Naive thymus-derived CD4-positive, alpha-beta T cell (primary cell): ENCODE measurements around the gene UPK3BL2. TPM values are rescaled to one million over a fixed set of nuclear protein-coding genes. Genes with fewer than 3 reads are reported as not detected.
A peak's percentile ranks its signal among the peaks of the same experiment; 100 is the strongest.
"Not testable (repeated sequence)": the region's sequence is repeated elsewhere in the genome, so short reads cannot be mapped to it uniquely, and the experiment has no call there.

ENCODE experiments used
- ATAC-seq: fragments of 150-1000 bp; cut with Tn5 transposase; 2 replicates; pipeline ENCODE4 v1.10.0; 2021; ENCODE audit warnings: mild to moderate bottlenecking, moderate library complexity
- CTCF ChIA-PET: fragments of 350-600 bp; sonication (Branson Sonifier 250); formaldehyde crosslinking; loops from one replicate; lab custom pipeline; 2021; ENCODE audit warnings: antibody characterized with exemption; lab: Charles Lee
- POLR2A ChIA-PET: fragments of 350-600 bp; sonication (Branson Sonifier 250); formaldehyde crosslinking; loops from one replicate; lab custom pipeline; 2021; ENCODE audit warnings: antibody characterized with exemption, inconsistent platforms; lab: Charles Lee
- DNase-seq, 9 donors: peaks; one replicate each; pipeline versions ENCODE4 v3.0.0 to v3.0.0-alpha.2; 2020 to 2022; ENCODE audit warnings: mixed read lengths in 1 of 9
- H3K27ac ChIP-seq: one replicate; pipeline ENCODE4 v1.7.0; 2013; ENCODE audit warnings: mild to moderate bottlenecking, low read depth, low read length, moderate library complexity
- H3K27me3 ChIP-seq, 2 donors: one replicate each; pipeline ENCODE4 v1.7.0; 2013; ENCODE audit warnings: low read length in 2 of 2, mild to moderate bottlenecking in 2 of 2, moderate library complexity in 2 of 2; ENCODE audit not compliant: control insufficient read depth in 2 of 2, insufficient read depth in 2 of 2
- H3K36me3 ChIP-seq, 3 experiments: 1 replicate in 2 of 3; 2 replicates in 1 of 3; pipeline ENCODE4 v1.7.0; 2013; ENCODE audit warnings: low read length in 3 of 3, mild to moderate bottlenecking in 3 of 3, moderate library complexity in 1 of 3; ENCODE audit not compliant: insufficient read depth in 3 of 3, control insufficient read depth in 2 of 3
- H3K4me1 ChIP-seq, 2 donors: one replicate each; pipeline ENCODE4 v1.7.0; 2013; ENCODE audit warnings: low read length in 2 of 2, mild to moderate bottlenecking in 2 of 2, moderate library complexity in 1 of 2; ENCODE audit not compliant: control insufficient read depth in 2 of 2, insufficient read depth in 2 of 2
- H3K4me3 ChIP-seq: 2 replicates; pipeline ENCODE4 v1.7.0; 2013; ENCODE audit warnings: mild to moderate bottlenecking, low read length
- H3K9me3 ChIP-seq, 3 experiments: 1 replicate in 2 of 3; 2 replicates in 1 of 3; pipeline ENCODE4 v1.7.0; 2013; ENCODE audit warnings: low read length in 3 of 3; ENCODE audit not compliant: control insufficient read depth in 2 of 3
- H3K27ac Mint-ChIP-seq, 9 donors: one replicate each; pipeline ENCODE4 v1.8.0; 2020 to 2022; ENCODE audit warnings: mixed read lengths in 9 of 9, mild to moderate bottlenecking in 8 of 9, moderate library complexity in 5 of 9, inconsistent platforms in 2 of 9
- H3K27me3 Mint-ChIP-seq, 5 donors: one replicate each; pipeline ENCODE4 v1.8.0; 2021 to 2022; ENCODE audit warnings: mixed read lengths in 5 of 5, mild to moderate bottlenecking in 1 of 5
- H3K36me3 Mint-ChIP-seq, 5 donors: one replicate each; pipeline ENCODE4 v1.8.0; 2020 to 2022; ENCODE audit warnings: mixed read lengths in 5 of 5, mild to moderate bottlenecking in 3 of 5, inconsistent platforms in 1 of 5
- H3K4me1 Mint-ChIP-seq, 7 donors: one replicate each; pipeline ENCODE4 v1.8.0; 2020 to 2022; ENCODE audit warnings: mixed read lengths in 7 of 7, mild to moderate bottlenecking in 3 of 7, inconsistent platforms in 1 of 7
- H3K4me3 Mint-ChIP-seq, 10 donors: one replicate each; pipeline ENCODE4 v1.8.0; 2020 to 2022; ENCODE audit warnings: mild to moderate bottlenecking in 10 of 10, mixed read lengths in 10 of 10, moderate library complexity in 6 of 10, inconsistent platforms in 2 of 10
- H3K9me3 Mint-ChIP-seq, 11 donors: one replicate each; pipeline ENCODE4 v1.8.0; 2020 to 2022; ENCODE audit warnings: mixed read lengths in 11 of 11, mild to moderate bottlenecking in 4 of 11, inconsistent platforms in 1 of 11, moderate library complexity in 1 of 11
- intact Hi-C, 2 donors: fragments of 100-400 bp; cut with micrococcal nuclease; formaldehyde crosslinking; loops; one replicate each; pipeline ENCODE4 v1.15.1; 2023
- polyA plus RNA-seq, 2 donors: library from polyadenylated mRNA; unstranded; fragments of 300-500 nt; fragmentation: Illumina TruSeq; gene quantifications; one replicate each; pipeline ENCODE4 v1.2.3, GENCODE V29; 2021
- total RNA-seq, 6 experiments: library from RNA in 5 of 6; stranded (reverse) in 5 of 6; gene quantifications; 1 replicate in 5 of 6; 2 replicates in 1 of 6; pipeline ENCODE4 v1.2.3 and lab custom pipeline; 2021 to 2026

UPK3BL2 gene
- total and polyA plus RNA-seq, 7 experiments from 2014 or later = 3.4 to 85.3 (median 61.3) TPM

- H3K4me1 ChIP-seq, CTCF ChIA-PET, DNase-seq, H3K9me3 Mint-ChIP-seq, H3K27ac ChIP-seq, POLR2A ChIA-PET, H3K4me3 Mint-ChIP-seq, H3K27me3 ChIP-seq, H3K4me3 ChIP-seq, H3K36me3 ChIP-seq, intact Hi-C loops, H3K9me3 ChIP-seq, H3K36me3 Mint-ChIP-seq, H3K27me3 Mint-ChIP-seq, H3K4me1 Mint-ChIP-seq, H3K27ac Mint-ChIP-seq: not testable (repeated sequence)
- peak; percentile 84 for ATAC-seq
Observed at GRCh38 chr7:102494473-102495149, 48.9 kb downstream of the UPK3BL2 start.

- H3K9me3 Mint-ChIP-seq, H3K9me3 ChIP-seq, H3K27me3 Mint-ChIP-seq, H3K27ac Mint-ChIP-seq, H3K36me3 ChIP-seq, CTCF ChIA-PET, POLR2A ChIA-PET, ATAC-seq, intact Hi-C loops, H3K27me3 ChIP-seq, H3K36me3 Mint-ChIP-seq, H3K4me3 ChIP-seq, H3K4me1 Mint-ChIP-seq, H3K4me1 ChIP-seq: not testable (repeated sequence)
- peak overlapping the region; percentile 41 for H3K27ac ChIP-seq
- H3K4me3 Mint-ChIP-seq = peak overlapping the region in 2 of 10 donors; percentile 25 to 37
- peak in 7 of 9 donors; percentile 19 to 56 (median 44) for DNase-seq
Observed at GRCh38 chr7:102494026-102494425, 49.5 kb downstream of the UPK3BL2 start.

- intact Hi-C loops, H3K27ac ChIP-seq, H3K36me3 ChIP-seq, H3K4me1 Mint-ChIP-seq, H3K27me3 Mint-ChIP-seq, CTCF ChIA-PET, H3K27me3 ChIP-seq, H3K4me1 ChIP-seq, H3K9me3 ChIP-seq, H3K4me3 ChIP-seq, POLR2A ChIA-PET, H3K36me3 Mint-ChIP-seq, H3K27ac Mint-ChIP-seq, H3K9me3 Mint-ChIP-seq: not testable (repeated sequence)
- ATAC-seq (peak; percentile 63), DNase-seq (peak in 1 of 9 donors; percentile 54)
- H3K4me3 Mint-ChIP-seq = peak overlapping the region in 2 of 10 donors; percentile 29 to 73
Observed at GRCh38 chr7:102493220-102493935, 50.1 kb downstream of the UPK3BL2 start.

GRCh38 chr7:102490529-102491075 is 52.9 kb downstream of the UPK3BL2 start:
- H3K27me3 ChIP-seq, intact Hi-C loops, H3K4me1 Mint-ChIP-seq, H3K27ac Mint-ChIP-seq, H3K4me3 ChIP-seq, H3K4me3 Mint-ChIP-seq, CTCF ChIA-PET, POLR2A ChIA-PET, H3K9me3 ChIP-seq, H3K36me3 Mint-ChIP-seq, H3K9me3 Mint-ChIP-seq, H3K36me3 ChIP-seq, H3K4me1 ChIP-seq, H3K27ac ChIP-seq, H3K27me3 Mint-ChIP-seq: not testable (repeated sequence)
- DNase-seq = peak in 8 of 9 donors; percentile 45 to 77 (median 58)
- peak; percentile 75 for ATAC-seq

Other genes with a start within 250 kb of the UPK3BL2 start
- gene SPDYE6, start 187.3 kb downstream of the UPK3BL2 start, total RNA-seq = under 1 TPM in 1 of 5 experiments, not detected in 4; 0.51 TPM
- under 1 TPM; 0.14 to 0.25 TPM for gene SPDYE6, start 187.3 kb downstream of the UPK3BL2 start, polyA plus RNA-seq
- 10 to 100 TPM; 36.4 to 58.4 (median 47.0) TPM for gene PRKRIP1, start 147.3 kb downstream of the UPK3BL2 start, total RNA-seq
- gene PRKRIP1, start 147.3 kb downstream of the UPK3BL2 start, polyA plus RNA-seq = 10 to 100 TPM; 15.7 to 33.2 TPM
- 10 to 100 TPM; 19.9 to 72.6 (median 26.2) TPM for gene ORAI2, start 110.1 kb downstream of the UPK3BL2 start, total RNA-seq
- 10 to 100 TPM; 29.5 to 33.5 TPM for gene ORAI2, start 110.1 kb downstream of the UPK3BL2 start, polyA plus RNA-seq
- 10 to 100 TPM in 3 of 5 experiments, 1 to 10 TPM in 2; 4.0 to 14.3 (median 10.1) TPM for gene ALKBH4, start 78.8 kb downstream of the UPK3BL2 start, total RNA-seq
- 10 to 100 TPM; 18.1 to 24.7 TPM for gene ALKBH4, start 78.8 kb downstream of the UPK3BL2 start, polyA plus RNA-seq
- gene LRWD1, start 78.7 kb downstream of the UPK3BL2 start, total RNA-seq = 10 to 100 TPM; 12.4 to 25.3 (median 24.7) TPM
- 10 to 100 TPM in 1 of 2 donors, 1 to 10 TPM in 1; 8.7 to 18.5 TPM for gene LRWD1, start 78.7 kb downstream of the UPK3BL2 start, polyA plus RNA-seq
- gene POLR2J, start 64.8 kb downstream of the UPK3BL2 start, total RNA-seq = 10 to 100 TPM; 36.9 to 47.7 (median 41.3) TPM
- gene POLR2J, start 64.8 kb downstream of the UPK3BL2 start, polyA plus RNA-seq = 100 to 1,000 TPM in 1 of 2 donors, 10 to 100 TPM in 1; 64.2 to 109 TPM
- 10 to 100 TPM; 16.6 to 36.3 (median 24.0) TPM for gene RASA4B, start 25.9 kb downstream of the UPK3BL2 start, total RNA-seq
- gene RASA4B, start 25.9 kb downstream of the UPK3BL2 start, polyA plus RNA-seq = 10 to 100 TPM; 11.3 to 15.9 TPM
- 1 to 10 TPM in 1 of 5 experiments, under 1 TPM in 3, not detected in 1; 0.29 to 1.1 (median 0.32) TPM for gene SPDYE2, start 7.5 kb upstream of the UPK3BL2 start, total RNA-seq
- gene SPDYE2, start 7.5 kb upstream of the UPK3BL2 start, polyA plus RNA-seq = under 1 TPM; 0.33 to 0.35 TPM
- gene POLR2J3, start 28.9 kb upstream of the UPK3BL2 start, total RNA-seq = 100 to 1,000 TPM in 4 of 5 experiments, 10 to 100 TPM in 1; 70.8 to 142 (median 113) TPM
- gene POLR2J3, start 28.9 kb upstream of the UPK3BL2 start, polyA plus RNA-seq = 10 to 100 TPM; 27.3 to 33.0 TPM
- 100 to 1,000 TPM in 2 of 5 experiments, 10 to 100 TPM in 3; 44.0 to 104 (median 62.9) TPM for gene RASA4, start 73.1 kb upstream of the UPK3BL2 start, total RNA-seq
- gene RASA4, start 73.1 kb upstream of the UPK3BL2 start, polyA plus RNA-seq = 10 to 100 TPM; 24.6 to 44.1 TPM
- 100 to 1,000 TPM in 2 of 5 experiments, 10 to 100 TPM in 3; 25.9 to 107 (median 49.2) TPM for gene UPK3BL1, start 99.1 kb upstream of the UPK3BL2 start, total RNA-seq
- gene UPK3BL1, start 99.1 kb upstream of the UPK3BL2 start, polyA plus RNA-seq = 10 to 100 TPM; 26.5 to 27.3 TPM
- gene SPDYE2B, start 106.6 kb upstream of the UPK3BL2 start, total RNA-seq = not detected
- gene SPDYE2B, start 106.6 kb upstream of the UPK3BL2 start, polyA plus RNA-seq = not detected
- 10 to 100 TPM; 23.9 to 48.2 (median 31.1) TPM for gene POLR2J2, start 128.0 kb upstream of the UPK3BL2 start, total RNA-seq
- 1 to 10 TPM; 3.9 to 6.4 TPM for gene POLR2J2, start 128.0 kb upstream of the UPK3BL2 start, polyA plus RNA-seq
- gene FAM185A, start 205.3 kb upstream of the UPK3BL2 start, total RNA-seq = 10 to 100 TPM in 2 of 5 experiments, 1 to 10 TPM in 3; 6.2 to 12.8 (median 8.0) TPM
- 10 to 100 TPM in 1 of 2 donors, 1 to 10 TPM in 1; 7.4 to 12.4 TPM for gene FAM185A, start 205.3 kb upstream of the UPK3BL2 start, polyA plus RNA-seq